Hematopoietic multipotent progenitor cell treated with erythropoietin and hydrocortisone succinate and interleukin-3 and kit ligand, for 4 days (in vitro differentiated cells): Measurements from ENCODE around the gene DCT.

ENCODE experiments used
- DNase-seq: peaks from one replicate; pipeline ENCODE4 v3.0.0-alpha.2; 2015

DCT gene

GRCh38 chr13:94444826-94445225 lies 34.7 kb downstream of the DCT start:
- no peak for DNase-seq

DNA sequence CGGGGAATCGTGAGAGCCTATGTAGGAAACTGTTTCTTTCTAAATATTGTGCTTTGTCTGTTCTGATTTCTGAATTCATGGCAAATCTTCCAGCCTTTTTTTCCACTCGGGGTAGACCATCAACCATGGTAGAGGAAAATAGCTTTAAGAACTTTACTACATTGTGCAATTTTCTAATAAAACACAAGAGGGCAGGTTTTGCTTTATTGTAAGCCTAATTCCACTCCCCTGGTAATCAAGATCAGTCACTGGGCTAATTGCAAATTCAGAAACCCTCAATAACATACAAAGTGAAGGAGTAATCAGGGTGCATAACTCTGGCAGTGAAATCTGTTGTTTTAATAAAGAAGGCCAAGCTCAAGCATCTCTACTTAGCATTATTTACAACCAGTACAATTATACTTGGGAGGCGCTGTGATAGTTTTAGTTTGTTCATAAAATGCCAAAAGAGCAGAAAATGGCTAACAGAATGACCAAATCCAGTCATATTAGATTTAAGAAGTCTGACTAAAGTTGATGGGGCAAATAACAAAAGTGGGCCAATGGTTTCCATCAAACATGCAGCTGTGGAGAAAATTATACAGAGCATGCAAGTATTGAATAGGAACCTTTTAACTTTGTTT lies 43.8 kb downstream of the DCT start:
- DNase-seq: peak; percentile 87

GRCh38 chr13:94433055-94433961 lies 46.2 kb downstream of the DCT start:
- DNase-seq: peak; percentile 42

DNA sequence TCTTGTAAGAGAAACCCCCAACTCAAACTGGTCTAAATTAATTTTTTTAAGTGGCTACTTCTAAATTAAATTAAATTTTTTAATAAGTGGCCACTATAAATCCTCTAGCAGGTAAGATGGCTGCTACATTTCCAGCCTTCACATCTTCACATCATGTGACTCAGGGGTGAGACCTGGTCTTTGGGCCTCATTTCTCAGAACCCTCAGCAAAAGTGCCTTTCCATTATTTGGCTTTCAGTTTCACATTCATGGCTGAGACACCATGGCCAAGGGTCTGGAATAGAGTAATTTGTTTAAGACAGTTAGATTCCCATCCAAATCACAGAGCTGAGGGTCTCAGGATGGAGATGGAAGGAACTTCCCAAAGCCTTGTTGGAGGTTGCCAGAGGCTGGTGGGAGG lies 47.5 kb downstream of the DCT start:
- no peak for DNase-seq

- no peak for DNase-seq
These were observed 47.9 kb downstream of the DCT start for GRCh38 chr13:94431574-94431973.

- no peak for DNase-seq
These were observed 52.0 kb downstream of the DCT start for GRCh38 chr13:94427313-94427953.

DNA sequence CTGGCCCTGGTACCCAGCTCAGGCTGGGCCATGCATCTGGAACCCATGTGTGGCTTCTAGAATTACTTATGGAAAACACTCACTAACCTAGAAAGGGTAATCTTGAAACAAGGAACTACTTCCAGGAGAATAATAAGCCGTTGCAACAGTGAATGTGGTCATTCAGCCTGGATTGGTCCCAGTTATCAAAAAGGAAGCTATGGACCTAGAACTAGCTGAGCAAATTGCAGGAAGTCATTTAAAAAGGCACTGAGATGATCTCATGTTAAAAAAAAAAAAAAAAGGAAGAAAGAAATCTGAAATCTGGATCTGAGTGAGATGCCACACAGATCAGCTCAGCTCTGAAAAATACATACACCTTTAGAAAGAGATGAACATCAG lies 59.6 kb downstream of the DCT start:
- no peak for DNase-seq

DNA sequence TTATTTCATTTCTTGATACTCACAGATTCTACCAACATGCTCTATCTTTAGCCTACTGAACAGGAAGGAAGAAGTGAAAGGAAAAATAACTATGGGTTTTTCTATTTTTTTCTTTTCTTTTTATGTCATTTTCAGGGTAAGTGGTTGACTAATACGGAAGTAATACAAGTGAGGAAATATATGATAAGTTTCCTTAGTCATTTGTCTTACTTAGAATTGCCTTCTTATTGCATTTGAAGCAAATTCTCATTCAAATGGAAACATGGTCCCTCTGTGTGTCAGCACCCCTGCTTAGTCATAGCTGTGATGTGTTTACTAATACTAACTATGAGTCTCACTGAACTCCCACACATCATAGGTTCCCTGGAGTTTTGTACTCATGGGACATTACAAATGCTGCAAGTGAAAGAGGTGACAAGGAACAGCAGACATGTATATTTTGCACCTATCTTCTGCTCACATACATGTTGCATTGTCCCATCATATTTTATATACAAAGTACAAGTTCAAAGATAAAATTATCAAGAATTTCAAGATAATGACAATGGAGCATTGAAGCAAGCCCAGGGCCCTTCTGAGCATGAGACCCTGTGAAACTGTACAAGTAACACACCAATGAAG lies 60.1 kb downstream of the DCT start:
- DNase-seq: peak; percentile 41

DNA sequence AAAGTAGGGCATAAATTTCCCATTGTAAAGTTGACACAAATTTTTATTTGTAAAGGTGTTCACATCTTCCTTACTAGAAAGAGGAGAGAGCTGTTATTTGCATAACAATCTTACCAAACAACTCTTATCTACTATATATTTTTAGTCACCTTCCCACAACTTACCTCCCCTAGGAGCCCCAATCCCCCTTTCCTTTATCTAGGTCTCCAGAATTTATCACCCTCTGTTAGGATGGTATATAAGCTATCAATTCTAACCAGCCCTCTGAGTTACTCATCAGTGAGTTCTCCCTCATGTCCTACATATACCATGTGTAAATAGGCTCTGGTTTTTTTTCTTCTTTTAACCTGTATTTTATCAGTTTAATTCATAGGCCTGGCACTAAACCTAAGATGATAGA lies 62.2 kb downstream of the DCT start:
- DNase-seq: no peak

DNA sequence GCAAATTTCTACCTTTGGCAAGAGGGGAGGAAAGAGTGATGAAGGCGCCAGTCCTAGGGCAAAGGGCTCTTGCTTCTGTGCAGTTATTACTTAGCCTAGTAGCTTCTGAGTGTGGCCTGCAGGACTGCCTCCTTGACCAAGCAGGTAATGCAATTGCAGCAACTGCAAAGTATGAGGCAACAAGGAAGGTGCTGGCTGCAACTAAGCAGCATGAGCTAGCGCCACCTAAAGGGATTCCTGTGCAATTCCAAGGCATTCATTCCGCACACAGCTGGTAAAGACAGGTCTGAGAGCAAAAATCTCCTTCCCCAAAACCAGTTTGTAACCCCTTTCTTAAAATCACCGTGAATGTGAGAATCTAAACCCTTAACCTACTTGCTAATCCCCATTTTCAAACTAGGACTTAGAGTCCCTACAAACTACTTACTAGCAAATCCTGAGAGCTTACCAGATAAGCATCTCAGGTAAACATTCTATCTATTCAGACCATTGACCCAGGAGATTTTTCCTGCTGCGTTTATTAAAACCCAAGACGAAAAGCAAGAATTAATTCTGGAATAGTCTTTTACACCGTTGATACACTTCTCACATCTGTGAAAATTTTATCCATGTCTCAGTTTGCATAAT lies 62.9 kb downstream of the DCT start:
- peak; percentile 28 for DNase-seq

GRCh38 chr13:94415500-94416237 lies 63.8 kb downstream of the DCT start:
- DNase-seq: no peak

DNA sequence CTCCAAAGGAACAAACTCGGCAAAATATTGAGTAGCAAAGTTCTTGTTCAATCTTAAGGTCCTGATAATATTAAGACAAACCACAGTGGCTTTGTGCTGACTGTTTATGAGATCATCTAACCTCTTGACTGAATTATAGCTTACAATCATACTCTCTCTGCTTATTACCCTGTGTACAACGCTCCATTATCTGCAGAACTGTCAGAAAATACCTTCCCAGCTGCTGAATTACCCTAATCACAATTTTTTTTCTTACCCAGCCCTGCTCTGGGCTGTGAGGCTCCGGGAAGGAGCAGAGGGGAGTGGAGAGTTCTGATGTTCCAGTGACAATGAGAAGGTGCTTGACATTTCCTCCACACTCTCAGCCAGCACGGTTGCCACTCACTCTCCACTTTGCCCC lies 64.8 kb downstream of the DCT start:
- no peak for DNase-seq

DNA sequence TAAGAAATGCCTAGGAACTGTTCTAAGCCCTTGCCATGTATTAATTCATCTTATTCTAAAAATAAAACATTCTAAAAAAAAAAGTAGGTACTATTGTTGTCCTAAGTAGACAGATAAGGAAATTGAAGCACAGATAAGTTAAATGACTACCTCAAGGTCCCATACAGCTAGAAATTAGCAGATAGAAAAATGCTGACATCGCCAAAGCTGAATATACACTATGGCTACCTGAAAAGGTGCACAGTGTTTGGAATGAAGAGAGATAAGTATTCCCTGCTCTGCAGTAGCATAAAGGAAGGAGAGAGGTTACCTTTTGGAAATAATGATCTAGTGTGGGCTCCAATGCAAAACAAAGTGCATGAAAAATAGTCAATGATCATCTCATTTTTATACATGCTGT lies 65.3 kb downstream of the DCT start:
- DNase-seq: no peak

DNA sequence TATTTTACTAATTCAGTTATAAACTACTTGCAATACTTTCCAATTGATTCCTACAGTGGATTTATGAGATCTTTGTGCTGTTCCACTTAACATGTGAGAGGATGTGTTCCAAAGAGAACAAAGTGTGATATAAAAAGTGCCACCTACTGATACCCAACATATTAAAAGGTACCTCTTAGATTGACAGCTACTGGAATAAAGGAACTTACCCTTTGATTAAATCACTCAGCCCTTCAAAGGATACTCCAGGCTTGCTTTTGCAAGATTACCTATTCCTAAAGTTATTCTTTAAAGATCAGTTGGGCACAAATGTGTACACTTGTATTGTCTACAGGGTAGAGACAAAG lies 65.9 kb downstream of the DCT start:
- no peak for DNase-seq

DNA sequence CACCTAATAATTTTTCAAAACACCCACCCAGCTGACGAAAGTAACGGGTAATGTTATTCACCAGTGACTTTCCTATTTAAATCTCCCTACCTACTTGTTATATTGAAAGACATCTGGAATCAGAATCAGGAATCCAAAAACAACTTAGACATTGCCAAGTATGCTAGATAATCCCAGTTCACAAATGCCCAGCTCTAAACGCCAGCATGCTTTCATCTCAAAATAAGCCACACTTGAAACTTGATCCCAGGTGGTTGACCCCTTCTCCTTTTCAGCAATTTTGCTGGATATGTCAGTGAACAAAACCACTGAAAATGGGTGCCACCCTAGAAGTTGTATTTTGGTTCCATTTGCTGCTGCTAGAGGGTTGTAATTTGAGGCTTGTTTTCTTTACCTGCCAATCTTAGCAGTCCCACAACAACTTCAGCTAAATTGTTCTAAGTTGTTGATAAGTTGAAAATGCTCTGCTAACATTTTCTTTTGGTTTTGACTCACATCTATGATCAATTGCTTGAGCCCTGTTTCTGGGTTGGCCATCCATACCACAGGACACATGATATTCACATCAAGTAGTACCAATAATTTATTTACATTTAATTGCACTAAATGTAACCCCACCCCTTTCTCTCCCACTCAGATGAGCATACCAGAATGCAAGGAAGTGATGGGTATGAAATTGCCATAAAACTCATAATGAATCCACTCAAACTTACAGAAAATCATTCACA lies 66.4 kb downstream of the DCT start:
- DNase-seq: no peak

DNA sequence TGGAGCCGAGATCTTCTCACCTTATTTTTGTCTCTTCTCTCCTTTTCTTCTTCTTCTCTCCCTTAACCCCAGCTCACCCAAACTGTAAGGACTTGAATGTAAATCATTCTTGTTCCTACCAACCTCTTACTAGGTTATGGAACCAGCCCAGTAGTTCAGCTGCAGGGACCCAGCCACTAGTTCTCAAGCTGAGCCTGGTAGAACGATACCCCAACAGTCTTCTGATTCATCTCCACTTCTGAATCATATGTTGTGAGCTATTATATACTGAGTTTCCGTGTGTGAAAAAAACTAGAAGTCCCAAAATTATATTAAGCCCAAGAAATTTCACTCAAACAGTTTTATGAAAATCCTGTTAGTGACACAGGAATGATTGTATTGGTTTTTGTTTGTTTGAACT lies 67.7 kb downstream of the DCT start:
- DNase-seq: no peak

DNA sequence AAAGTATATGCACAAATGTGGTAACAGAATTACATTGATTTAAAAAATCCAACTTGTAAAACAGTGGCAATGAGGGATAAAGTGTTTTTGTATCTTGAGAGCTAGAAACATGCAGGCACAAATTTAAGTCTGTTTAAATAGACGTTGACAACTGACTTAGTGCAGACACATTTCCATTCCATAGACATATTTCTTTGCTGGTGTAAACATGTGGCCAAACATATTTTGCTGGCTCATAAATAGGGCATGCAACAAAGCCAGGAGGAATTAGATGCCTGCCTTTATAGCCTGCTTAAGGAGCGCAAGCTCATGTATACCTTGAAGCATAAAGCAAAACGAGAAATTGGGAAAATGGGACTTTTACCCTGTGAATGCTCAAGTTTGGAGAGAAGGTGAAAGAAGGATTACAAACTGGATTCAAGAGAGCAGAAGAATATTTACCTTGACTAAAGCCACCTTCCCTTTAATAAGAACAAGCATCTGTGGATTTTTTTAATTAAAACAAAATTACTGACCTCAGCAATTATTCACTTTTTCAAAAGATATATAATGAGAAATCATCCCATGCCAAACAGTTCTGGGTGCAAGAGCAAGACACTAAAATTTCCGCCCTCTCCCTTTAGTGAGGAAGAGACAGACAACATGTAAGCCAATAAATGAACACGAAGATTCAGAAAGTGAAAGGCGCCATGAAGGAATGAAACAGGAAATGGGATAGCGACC lies 71.0 kb downstream of the DCT start:
- no peak for DNase-seq

- DNase-seq: no peak
These were observed 78.6 kb downstream of the DCT start for GRCh38 chr13:94400874-94401273.

DNA sequence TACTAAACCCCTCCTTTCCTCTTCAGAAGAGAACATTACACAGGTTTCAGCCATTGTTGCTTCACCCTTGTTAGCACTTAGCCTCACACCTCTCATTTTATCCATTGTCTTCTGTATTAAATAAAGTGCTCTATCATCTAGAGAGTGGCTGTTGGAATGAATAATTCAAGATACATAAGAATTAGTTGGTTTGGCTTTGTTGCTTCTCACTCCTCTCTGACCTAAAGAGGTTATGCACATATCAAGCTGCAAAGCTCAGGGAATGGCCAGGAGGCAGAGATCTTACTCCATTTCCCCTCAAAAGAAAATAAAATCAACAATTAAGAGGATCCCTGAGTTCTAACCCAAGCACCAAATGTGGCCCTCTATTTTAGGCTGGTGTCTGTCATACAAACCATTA lies 79.7 kb downstream of the DCT start:
- no peak for DNase-seq

DNA sequence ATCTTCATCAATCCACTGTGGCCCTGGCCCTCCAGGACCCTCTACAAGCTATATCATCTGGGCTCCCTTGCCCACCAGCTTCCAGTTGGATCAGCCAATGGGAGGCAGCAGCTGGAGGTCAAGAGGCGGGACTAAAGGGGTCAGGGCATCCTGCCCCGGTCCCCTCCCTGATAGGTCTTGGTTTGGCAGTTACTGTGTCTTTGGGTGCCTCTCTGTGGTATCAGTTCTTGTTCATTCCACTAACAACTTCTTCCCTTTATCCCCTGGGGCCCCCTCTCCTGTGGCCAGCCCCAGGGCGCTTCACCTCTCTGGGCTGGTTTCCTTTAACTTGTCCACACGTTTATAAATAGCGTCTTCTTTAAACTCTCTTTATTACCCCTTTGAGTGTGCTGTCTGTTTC lies 83.6 kb downstream of the DCT start:
- no peak for DNase-seq

- DNase-seq: no peak
These were observed 84.8 kb downstream of the DCT start for GRCh38 chr13:94394723-94395122.
